Activated T-cell treated with anti-CD3 and anti-CD28 coated beads for 48 hours (primary cell): ENCODE measurements around the gene LGALS3.

Experiments
- DNase-seq: peaks from one replicate; pipeline ENCODE4 v3.0.0-alpha.2; 2020; ENCODE audit warnings: low read depth

LGALS3 gene

GRCh38 chr14:55191203-55192053 lies 62.4 kb downstream of the LGALS3 start, which contains the start of gene DLGAP5:
Gene DLGAP5, minus strand, starts transcription at chr14:55191585. Its CDS starts 2,406 bp downstream, at chr14:55189179.
- DNase-seq, result peak; percentile 83

DNA sequence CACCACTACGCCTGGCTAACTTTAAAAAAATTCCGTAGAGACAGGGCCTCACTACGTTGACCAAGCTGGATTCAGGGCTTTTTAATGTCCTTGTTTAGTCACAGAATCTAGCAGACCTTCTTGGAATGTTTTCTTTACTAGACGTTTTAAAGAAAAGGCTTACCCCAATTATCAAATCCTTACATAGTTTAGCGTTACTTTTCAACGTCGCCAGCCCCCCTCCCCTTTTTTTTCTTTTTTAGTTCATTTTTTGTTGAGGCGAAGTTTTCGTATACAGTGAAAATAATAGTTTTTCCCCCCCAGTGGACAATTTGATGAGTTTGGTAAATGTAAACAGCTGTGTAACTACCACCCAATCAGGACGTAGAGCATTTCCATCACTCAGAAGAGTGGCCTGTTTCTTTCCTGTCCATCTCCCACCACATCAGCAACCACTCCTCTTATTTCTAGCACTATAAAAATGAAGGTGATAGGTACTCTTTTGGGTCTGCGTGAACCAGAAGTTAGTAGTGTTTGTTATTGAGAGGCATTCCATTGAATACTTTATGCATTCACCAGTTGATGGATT lies 63.1 kb downstream of the LGALS3 start:
- DNase-seq, result no peak

DNA sequence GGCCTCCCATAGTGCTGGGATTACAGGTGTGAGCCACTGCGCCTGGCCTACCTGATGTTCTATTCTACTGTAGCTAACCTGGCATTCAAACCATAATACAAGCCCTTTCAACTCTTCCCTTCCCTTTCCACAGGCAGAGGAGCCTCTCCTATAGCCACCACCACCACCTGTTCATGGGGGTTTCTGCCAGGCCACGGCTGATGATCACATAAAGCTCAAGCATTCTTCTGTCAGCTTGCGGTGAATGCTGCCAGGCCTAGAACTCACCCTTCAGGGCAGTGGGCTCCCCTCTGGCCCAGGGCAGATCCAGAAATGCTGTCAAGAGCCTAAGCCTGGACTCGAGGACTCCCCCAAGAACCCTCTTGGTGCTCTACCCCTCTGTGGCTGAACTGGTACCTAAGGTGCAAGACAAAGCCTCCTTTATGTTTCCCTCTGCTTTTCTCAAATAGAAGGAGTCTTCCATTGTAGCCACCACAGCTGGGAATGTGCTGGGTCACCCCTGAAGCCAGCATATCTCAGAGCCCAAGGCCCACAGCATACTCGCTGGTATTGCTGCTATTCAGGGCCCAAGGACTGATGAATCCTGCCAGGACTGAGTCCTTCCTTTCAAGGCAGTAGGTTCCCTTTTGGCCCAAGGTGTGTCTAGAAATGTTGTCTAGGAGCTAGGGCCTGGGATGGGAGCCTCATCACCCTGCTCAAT lies 65.8 kb downstream of the LGALS3 start:
- DNase-seq, result no peak
